ENCODE measurements around the gene RAB11FIP3. TPM values are rescaled to one million over a fixed set of nuclear protein-coding genes. Genes with fewer than 3 reads are reported as not detected.
"Not testable (repeated sequence)": the region's sequence is repeated elsewhere in the genome, so short reads cannot be mapped to it uniquely, and the experiment has no call there.

RAB11FIP3 gene, protein sequence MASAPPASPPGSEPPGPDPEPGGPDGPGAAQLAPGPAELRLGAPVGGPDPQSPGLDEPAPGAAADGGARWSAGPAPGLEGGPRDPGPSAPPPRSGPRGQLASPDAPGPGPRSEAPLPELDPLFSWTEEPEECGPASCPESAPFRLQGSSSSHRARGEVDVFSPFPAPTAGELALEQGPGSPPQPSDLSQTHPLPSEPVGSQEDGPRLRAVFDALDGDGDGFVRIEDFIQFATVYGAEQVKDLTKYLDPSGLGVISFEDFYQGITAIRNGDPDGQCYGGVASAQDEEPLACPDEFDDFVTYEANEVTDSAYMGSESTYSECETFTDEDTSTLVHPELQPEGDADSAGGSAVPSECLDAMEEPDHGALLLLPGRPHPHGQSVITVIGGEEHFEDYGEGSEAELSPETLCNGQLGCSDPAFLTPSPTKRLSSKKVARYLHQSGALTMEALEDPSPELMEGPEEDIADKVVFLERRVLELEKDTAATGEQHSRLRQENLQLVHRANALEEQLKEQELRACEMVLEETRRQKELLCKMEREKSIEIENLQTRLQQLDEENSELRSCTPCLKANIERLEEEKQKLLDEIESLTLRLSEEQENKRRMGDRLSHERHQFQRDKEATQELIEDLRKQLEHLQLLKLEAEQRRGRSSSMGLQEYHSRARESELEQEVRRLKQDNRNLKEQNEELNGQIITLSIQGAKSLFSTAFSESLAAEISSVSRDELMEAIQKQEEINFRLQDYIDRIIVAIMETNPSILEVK
- polyA plus RNA-seq (2011; rRNA removed) (8.6 and 13.3 TPM in 2 replicates), polyA minus RNA-seq (2011; rRNA and poly(A)+ RNA removed) (9.6 and 12.4 TPM in 2 replicates)

DNA sequence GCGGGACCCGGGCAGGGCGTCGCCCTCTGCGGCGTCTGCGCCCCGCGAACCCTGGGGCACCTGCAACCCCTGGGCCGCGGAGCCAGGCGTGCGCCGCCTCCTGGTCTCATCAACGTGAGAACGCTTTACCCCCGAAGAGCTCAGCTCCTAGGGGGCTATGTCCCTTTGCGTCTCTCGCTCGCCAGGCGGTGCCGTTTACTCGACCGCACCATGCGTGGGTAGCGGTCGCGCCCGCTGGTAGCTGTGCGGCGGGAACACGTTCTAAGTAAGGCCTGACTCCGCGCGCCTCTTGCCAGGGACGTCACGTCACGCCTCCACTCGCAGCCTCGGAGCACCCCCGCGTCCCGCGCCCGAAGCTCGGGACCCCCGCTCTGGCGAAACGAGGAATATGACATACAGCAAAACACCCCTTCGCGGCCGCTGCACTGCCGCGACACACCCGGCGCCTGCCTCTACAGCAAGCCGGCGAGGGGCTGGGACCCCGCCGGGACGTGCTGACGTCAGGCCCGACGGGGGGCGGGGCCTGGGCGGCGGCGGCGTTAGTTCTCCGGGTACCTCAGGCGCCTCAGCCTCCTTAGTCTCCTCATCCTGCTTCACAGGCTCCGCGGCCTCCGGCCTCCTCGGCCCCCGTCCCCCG lies at the start of gene RAB11FIP3:
RAB11FIP3 (plus strand) TSS at position 568 of the 637 bp plus-strand sequence. CDS start 358 bp downstream, outside the sequence.
- no peaks in the 10 kb centered on the region for H3K36me3 ChIP-seq (ENCODE audit: control insufficient read depth, insufficient read depth, low read length)
- CTCF ChIA-PET: interaction anchor here (1.0 kb wide), 1 partner anchor 33 kb away, joined by 3 read pairs; no protein-coding TSS in a partner anchor
- H3K27me3 ChIP-seq (ENCODE audit: control insufficient read depth, insufficient read depth, low read length): no peaks in the 10 kb centered on the region
- POLR2A ChIA-PET: no interaction called here
- no peak for DNase-seq (ENCODE audit: low read depth)
- TF ChIP-seq, protein P1, sequence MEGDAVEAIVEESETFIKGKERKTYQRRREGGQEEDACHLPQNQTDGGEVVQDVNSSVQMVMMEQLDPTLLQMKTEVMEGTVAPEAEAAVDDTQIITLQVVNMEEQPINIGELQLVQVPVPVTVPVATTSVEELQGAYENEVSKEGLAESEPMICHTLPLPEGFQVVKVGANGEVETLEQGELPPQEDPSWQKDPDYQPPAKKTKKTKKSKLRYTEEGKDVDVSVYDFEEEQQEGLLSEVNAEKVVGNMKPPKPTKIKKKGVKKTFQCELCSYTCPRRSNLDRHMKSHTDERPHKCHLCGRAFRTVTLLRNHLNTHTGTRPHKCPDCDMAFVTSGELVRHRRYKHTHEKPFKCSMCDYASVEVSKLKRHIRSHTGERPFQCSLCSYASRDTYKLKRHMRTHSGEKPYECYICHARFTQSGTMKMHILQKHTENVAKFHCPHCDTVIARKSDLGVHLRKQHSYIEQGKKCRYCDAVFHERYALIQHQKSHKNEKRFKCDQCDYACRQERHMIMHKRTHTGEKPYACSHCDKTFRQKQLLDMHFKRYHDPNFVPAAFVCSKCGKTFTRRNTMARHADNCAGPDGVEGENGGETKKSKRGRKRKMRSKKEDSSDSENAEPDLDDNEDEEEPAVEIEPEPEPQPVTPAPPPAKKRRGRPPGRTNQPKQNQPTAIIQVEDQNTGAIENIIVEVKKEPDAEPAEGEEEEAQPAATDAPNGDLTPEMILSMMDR (IDR thresholded peaks at IDR 0.05; ENCODE audit: insufficient read depth, low read depth, low read length): peak; percentile 35; the same call in 1 of the 2 replicates
- peak within 1 kb of the TSS; percentile 87 for H3K4me3 ChIP-seq (ENCODE audit: low read depth, low read length)

DNA sequence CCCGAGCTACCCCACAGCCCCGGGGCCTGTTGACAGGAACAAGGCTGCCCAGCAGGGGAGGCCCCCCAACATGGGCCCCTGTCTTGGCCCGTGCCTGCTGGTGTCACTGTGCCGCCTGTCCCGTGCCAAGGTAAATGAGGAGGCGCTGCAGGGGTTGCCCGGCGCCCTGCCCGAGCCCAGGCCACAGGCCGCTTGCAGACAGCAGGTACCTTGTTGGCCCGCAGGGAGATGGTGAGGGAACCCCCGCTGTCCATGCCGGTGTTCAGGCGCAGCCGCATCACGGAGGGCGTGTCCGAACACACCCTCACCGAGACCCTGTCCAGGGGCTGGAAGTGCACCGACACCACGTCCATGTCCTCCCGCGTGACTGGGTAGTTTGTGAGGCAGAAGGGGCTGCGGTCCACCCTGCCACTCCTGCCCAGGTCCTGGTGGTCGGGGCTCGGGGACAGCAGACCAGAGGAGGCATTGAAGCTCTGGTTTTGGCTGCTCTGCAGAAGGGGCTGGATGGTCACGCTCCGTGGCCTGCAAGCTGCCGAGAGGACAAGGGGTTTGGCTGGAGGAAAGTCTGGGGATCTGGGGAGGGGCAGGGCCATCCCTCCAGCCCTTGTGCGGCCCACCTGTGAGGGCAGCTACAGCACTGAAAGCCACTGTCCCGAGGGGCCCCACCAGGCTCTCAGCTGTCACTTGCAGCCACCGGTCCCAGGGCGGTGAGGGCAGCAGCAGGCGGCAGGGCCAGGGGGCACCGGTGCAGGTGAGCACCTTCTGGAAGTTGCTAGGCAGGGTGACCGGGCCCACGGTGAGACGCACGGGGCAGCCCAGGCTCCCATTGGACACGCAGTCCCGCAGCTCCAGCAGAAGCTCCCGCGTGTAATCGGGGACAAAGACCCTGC lies 49.3 kb upstream of the RAB11FIP3 start:
- no peak overlapping the region for H3K4me3 ChIP-seq (ENCODE audit: low read depth, low read length)
- DNase-seq (ENCODE audit: low read depth): no peak
- TF ChIP-seq, protein P1 (IDR thresholded peaks at IDR 0.05; ENCODE audit: insufficient read depth, low read depth, low read length): no peak
- no peaks in the 10 kb centered on the region for H3K27me3 ChIP-seq (ENCODE audit: control insufficient read depth, insufficient read depth, low read length)
- peaks cover 28% of the 10 kb centered on the region for H3K36me3 ChIP-seq (ENCODE audit: control insufficient read depth, insufficient read depth, low read length)
- POLR2A ChIA-PET: no interaction called here
- CTCF ChIA-PET: no interaction called here

DNA sequence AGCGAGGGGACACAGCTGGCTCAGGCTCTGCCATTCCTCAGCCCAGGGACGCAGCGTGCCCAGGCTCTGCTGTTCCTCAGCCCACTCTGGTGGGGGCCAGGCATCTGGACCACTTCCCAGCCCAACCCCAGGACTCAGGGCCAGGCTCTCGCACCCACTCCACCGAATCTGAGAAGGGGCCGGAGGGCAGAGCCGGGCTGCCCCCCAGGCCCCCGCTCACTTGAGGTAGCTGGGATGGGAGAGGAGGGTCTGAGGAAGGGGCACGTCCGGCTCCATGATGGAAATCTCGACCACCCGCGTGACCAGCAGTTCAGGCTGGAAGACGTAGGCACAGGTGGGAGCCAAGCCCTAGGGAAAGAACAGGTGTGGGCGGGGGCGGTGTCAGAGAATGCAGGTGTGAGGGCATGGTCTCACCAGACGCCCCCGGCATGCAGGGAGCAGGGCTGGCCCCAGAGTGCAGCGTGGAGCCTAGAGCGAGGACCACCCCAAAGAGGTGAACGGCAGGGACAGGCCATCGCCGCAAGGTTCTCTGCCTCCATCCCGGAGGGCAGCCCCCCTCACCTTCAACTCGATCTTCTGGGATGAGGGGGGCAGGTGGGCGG lies 48.5 kb upstream of the RAB11FIP3 start:
- DNase-seq (ENCODE audit: low read depth): no peak
- TF ChIP-seq, protein P1 (IDR thresholded peaks at IDR 0.05; ENCODE audit: insufficient read depth, low read depth, low read length): no peak
- no peak overlapping the region for H3K4me3 ChIP-seq (ENCODE audit: low read depth, low read length)
- H3K27me3 ChIP-seq (ENCODE audit: control insufficient read depth, insufficient read depth, low read length): no peaks in the 10 kb centered on the region
- peaks cover 23% of the 10 kb centered on the region for H3K36me3 ChIP-seq (ENCODE audit: control insufficient read depth, insufficient read depth, low read length)
- CTCF ChIA-PET: no interaction called here
- POLR2A ChIA-PET: no interaction called here

DNA sequence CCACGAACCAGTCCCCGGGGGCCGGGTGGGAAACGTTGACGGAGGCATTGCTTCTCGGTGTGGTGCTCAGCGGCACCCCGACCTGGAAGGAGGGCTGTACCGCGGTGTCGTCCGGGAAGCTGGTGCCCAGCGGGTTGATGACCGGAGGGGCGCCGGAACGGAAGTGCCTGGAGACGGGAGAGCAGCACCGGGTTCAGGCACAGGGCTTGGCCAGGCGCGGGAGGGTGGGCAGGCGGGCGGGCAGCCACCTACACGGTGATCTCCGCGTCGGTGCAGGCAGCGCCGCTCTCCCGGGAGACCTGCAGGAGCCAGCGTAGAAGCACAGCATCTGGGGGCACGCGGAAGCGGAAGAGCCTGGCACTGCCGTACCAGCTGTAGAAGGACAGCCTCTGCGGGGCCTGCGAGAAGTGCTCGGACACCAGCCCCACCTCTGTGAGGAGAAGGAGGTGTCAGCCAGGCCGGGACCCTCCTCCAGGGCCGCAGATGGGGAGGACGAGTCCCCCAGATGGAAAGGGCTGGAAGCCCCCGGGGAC lies 48.0 kb upstream of the RAB11FIP3 start:
- Histone ChIP-seq H3K4me3 (ENCODE audit: low read depth, low read length) (no peak overlapping the region), H3K27me3 (ENCODE audit: control insufficient read depth, insufficient read depth, low read length) (no peaks in the 10 kb centered on the region), H3K36me3 (ENCODE audit: control insufficient read depth, insufficient read depth, low read length) (peaks cover 20% of the 10 kb centered on the region)
- POLR2A ChIA-PET: no interaction called here
- CTCF ChIA-PET: no interaction called here
- no peak for DNase-seq (ENCODE audit: low read depth)
- TF ChIP-seq, protein P1 (IDR thresholded peaks at IDR 0.05; ENCODE audit: insufficient read depth, low read depth, low read length): no peak

DNA sequence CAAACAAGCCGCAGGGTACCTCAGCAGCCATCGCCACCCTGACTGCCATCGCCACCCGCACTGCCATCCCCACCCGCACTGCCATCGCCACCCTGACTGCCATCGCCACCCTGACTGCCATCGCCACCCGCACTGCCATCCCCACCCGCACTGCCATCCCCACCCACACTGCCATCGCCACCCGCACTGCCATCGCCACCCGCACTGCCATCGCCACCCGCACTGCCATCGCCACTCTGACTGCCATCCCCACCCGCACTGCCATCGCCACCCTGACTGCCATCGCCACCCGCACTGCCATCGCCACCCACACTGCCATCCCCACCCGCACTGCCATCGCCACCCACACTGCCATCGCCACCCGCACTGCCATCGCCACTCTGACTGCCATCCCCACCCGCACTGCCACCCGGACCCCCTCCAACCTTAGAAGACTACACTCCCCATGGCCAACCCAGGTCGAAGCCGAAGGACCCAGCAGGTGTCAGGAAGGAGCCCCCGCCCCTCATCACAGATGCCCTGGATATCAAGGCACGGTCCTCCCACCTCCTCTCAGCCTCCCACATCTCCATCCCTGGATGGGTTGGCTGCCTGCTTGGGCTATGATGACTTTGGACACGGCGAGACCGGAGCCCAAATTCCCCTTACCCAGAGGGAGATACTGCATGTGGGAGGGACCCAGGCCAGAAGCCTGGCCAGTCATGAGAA lies 47.2 kb upstream of the RAB11FIP3 start:
- DNase-seq (ENCODE audit: low read depth); POLR2A ChIA-PET; H3K27me3 ChIP-seq (ENCODE audit: control insufficient read depth, insufficient read depth, low read length); H3K4me3 ChIP-seq (ENCODE audit: low read depth, low read length): not testable (repeated sequence)
- H3K36me3 ChIP-seq (ENCODE audit: control insufficient read depth, insufficient read depth, low read length): peaks cover 18% of the 10 kb centered on the region
- CTCF ChIA-PET: interaction anchor here (1.5 kb wide), 1 partner anchor 23 kb away, joined by 3 read pairs; the partner anchor contains the start of gene DECR2
